Left hindlimb (tissue), 1 donor: Measurements from ENCODE around the gene COL23A1.

Source experiments
- DNase-seq: peaks from one replicate; pipeline ENCODE4 v3.0.0-alpha.2; 2018

The COL23A1 gene

DNA sequence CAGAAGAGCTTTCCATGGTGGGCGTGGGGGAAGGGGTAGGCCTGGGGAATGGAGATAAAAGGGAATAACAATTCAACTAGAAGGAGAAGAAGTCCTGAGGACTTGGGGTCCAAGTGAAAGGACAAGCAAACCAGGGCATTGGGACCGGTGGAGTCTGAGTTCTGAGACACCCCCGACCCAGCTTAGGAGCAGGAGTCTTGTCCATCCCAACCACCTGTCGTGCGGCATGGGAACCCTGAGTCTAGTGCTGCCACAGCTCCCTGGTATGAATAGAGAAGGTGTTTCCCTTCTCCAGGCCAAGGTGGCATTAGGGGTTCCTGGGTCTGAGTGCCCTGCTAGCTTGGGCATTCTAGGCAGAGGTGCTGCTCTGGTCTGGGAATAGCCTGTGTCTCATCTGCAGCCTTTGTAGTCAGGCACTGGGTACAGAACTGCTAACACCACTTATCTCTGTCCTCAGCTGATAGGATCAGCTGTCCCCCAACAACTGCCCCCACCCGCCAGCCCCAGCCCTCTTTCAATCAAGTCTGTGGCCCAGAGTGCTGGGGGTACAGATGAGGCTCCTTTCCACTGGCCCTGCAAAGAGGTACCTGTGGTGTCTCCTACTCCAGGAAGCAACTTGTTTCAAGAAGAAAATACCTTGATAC lies 375.9 kb downstream of the COL23A1 start:
- no peak for DNase-seq

GRCh38 chr5:178213748-178214151 lies 376.4 kb downstream of the COL23A1 start:
- DNase-seq: no peak

DNA sequence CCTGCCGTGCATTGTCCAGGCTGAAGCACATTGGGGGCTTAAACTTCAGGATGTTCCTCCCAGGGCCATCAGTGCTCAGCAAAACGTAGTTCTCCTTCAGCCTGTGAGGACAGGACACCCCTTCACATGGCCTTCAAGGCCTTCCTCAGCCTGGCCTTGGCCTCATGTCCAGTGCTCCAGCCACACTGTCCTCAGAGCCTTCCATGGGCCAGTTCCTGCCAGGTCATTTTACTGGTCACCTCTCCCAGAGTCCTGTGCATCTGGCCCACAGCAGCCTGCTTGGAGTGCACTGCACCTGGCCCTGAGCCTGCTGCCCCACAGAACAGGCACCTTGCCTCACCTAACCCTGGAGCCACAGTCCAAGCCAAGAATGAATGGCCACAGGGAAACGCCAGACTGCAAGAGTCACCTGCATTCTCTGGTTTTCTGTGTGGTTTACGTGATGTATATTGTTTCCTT lies 377.2 kb downstream of the COL23A1 start:
- no peak for DNase-seq

DNA sequence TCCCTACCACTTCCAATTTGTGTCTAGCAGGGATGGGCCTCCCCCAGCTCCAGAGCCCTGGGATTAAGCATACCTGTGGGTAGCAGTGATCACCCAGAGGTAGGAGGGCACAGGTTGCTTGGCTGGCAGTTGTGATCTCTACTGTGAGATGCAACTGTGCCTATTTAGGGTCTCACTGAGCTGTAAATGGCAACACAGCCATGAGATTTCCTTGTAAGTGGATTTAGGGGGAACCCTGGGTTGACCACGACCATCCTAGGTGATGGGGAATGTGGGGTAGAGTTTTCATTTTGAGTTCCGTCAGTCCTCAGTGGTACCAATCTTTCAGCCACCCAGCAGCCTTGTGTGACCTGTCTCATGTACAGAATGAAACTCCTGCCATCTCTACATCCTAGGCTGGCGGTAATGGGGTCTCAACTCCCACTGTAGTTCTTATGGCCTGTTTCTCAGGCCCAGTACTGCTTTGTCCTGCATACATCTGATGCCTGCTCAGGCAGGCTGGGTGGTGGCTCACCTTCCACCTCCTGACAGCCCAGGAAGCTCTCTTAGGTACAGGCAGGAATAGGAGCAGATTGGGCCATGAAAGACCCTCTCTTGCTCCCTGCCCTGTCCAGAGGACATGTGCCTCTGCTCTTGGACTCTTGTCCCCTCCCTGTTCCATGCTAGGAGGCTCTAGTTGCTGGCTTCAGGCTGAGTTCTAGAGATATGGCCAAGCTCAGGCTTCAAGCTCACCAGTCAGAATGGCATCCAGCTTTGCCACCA lies 377.8 kb downstream of the COL23A1 start:
- DNase-seq: no peak

DNA sequence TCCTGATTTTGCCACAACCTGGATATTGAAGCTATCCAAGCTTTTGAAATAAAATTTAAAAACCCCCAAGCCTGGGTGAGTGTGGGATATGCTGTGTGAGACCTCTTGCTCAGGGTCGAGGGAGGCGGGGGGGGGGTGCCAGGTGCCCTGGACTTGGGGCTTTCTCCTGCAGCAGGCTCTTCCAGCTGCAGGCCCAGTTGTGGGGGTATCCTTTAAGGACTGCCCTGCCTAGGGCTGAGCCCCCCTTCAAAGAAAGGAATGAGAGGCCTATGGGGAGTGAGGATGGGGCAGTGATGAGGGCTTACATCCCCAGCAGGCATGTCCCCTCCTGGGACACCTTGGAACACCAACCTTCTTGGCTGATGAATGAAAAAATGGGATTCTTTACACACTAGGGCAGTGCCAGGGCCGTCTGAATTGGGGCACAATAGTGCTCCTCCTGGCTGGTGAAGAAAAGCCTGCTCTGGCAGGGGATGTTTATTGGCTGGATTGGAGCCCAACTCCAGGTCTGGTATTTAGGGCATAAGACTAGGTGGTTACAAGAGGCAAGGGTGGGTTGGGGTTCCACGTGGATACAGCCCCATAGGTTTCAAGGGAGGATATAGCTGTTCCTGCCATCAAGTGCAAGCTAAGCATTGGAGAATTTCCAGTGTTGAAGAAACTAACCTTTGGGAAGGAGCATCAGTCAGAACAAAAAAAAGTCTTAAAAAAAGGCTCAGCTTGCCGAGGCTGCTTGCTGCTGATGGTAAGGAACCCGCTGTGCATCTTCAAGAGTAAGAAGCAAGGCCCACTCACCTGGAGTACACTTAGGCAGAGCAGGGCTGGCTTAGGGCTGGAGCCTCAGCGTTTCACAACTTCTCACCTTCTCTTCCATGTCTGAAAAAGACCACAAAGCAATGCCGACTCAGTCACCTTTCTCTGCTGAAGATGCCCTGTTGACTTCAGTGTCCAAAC lies 378.8 kb downstream of the COL23A1 start:
- DNase-seq: no peak

GRCh38 chr5:178210686-178211085 lies 379.5 kb downstream of the COL23A1 start:
- DNase-seq: no peak

DNA sequence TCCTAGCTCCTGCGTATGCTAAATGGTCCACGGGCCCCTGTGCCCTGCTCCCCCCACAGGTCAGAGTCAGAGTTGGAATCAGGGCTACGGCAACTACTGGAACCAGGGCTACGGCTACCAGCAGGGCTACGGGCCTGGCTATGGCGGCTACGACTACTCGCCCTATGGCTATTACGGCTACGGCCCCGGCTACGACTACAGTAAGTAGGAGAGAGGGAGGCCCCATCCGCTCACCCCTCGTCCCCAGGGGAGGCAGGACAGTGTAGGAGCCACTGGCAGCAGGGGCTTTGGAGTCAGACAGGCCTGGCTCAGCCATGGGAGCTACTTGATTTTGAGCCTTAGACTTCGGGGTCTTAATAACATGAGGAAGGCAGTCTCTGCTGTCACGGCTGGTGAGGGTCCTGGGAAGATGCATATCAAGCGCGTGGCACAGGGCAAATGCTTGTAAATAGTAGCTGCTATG lies 380.1 kb downstream of the COL23A1 start:
- no peak for DNase-seq

DNA sequence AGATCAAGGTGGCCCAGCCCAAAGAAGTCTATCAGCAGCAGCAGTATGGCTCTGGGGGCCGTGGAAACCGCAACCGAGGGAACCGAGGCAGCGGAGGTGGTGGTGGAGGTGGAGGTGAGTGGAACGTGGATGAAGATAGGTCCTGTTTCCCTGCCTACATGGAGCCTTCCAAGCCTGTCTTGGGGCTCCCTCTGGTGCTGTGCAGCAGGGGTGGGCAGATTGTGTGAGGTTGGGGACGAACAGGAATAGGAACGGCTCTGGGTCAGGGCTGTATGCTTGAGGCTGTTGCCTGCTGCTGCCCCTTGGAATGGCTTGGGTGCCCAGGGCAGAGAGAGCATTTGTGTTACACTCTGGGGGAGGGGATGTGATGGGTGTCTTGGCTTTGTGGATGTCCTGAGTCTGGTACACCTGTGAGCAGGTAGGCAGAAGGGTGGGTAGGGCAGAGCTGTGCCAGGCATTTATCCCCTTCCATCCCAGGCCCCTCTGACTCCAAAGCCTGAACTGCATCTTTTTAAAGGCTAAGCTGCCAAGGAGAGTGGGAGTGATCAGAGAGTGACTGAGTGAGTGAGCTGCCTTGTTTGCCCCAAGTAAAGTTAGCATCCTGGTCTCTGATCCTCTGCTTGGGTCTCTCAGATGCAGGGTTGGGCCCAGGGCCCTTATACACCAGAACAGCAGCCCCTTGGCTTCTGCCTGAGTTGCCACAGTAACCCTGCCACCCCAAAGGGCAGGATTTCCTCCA lies 380.7 kb downstream of the COL23A1 start:
- no peak for DNase-seq

DNA sequence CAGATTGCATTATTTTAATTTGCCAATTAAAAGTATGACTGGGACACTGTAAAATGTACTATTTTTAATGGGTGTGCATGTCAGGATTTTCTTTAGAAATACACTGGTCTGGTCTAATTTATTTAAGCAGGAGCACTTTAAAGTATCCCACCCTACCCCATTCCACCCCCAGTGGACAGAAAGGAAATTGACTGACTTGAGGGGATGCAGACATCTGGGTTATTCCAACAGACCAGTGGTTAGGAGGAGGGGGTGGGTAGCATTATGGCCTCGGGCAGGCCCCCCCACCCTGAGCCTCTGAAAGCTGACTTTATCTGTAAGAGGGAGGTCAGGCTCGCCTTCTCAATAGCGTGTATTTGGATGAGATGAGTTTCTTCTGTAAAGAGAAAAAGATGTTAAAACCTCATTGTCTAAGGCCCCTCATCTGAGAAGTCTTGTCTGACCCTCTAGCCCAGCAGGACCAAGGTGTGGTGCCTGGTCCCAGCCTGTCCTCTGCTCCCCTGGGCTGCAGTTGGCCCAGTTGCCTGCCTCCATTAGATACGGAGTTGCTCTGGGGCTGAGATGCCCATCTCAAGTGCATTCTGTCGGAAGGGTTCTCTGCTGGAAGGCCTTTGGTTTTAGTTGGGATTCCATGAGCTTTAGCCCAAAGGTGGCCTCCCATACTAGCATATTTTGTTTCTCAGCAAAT lies 381.5 kb downstream of the COL23A1 start:
- DNase-seq: no peak

DNA sequence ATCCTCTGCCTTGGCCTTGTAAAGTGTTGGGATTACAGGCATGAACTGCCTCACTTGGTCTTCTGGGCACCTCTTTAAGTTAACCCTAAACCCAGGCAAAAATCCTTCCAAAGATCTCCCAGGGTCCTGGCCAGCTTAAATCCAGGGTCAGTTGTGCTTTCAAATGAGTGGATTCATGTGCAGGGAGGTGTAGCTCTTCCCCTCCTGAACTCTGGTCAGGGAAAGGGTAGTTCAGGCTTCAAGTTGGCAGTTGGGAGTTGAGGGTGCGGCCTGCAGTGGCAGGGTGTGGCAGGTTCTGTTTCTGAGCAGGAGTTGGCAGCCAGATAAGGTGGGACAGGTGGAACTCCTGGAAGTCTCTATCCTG lies 382.3 kb downstream of the COL23A1 start:
- DNase-seq: no peak

DNA sequence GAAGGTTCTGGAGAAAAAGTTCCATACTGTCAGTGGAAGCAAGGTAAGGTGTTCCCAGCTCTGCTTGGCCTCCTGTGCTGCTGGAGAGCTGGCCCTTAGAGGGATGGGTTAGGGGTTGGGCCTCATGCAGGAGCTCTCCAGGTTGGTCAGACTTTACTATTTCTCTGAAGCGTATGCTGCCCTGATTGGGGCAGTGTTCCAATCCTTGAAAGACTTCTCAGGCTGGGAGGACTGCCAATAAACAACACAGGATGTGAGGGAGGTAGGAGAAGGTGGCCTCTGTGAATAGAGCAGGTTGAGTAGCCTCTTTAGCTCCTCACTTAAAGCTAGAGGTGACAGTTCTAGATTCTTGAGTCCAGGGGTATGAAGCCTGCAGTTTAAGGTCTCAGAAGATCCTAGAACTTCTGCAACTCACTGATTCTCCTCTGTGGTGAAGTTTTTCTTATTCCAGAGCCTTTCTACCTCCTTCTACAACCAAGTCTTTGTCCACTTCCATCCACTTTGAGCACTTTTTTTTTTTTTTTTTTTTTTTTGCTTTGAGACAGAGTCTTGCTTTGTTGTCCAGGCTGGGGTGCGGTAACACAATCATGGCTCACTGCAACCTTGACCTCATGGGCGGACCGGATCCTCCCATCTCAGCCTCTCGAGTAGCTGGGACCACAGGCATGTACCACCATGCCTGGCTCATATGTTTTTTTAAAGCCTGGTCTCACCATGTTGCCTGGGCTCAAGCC lies 382.8 kb downstream of the COL23A1 start:
- DNase-seq: no peak

DNA sequence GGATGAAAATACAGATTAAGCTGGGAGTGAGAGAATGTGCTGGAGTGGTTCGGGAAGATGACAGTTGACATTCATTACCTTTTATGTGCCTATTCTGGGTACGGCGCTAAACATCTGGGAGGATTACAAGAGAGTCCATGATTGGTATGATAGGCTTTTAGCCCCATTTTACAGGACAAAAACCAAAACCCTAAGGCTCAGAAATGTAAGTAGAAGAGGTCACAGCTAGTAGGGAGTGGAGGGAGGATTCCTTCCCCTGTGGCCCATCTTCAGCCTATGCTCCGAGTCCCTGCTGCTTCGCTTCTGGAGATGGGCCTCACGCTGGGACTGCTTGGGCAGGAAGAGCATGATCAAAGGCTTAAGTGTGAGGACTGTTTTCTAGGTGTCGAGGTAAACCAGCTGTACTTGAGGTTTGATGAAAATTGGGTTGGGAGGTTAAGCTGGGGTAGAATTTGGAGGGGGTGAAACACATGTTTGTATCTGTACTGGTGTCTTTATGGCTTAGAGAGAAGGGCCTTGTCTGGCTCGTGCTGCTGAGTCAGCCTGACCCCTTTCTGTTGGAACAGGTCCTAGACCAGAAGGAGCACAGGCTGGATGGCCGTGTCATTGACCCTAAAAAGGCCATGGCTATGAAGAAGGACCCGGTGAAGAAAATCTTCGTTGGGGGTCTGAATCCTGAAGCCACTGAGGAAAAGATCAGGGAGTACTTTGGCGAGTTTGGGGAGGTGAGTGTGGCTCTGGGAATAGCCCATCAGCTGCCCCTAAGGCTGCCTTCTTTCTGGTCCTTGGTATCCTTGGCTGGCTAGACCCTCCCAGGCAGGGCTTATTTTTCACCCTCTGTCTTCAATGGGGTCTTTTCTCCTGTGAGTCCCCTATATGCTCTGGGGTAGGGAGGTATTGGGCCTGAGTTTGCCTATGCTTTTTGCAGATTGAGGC lies 383.8 kb downstream of the COL23A1 start:
- no peak for DNase-seq

DNA sequence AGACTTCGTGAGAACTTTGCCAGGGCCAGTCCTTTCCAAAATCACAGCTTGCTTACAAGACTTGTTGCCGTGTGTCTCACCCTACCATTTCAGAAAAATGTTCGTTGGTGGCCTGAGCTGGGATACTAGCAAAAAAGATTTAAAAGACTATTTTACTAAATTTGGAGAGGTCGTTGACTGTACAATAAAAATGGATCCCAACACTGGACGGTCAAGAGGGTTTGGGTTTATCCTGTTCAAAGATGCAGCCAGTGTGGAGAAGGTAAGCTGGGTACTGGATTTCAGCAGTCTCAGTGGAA lies 384.5 kb downstream of the COL23A1 start:
- no peak for DNase-seq

DNA sequence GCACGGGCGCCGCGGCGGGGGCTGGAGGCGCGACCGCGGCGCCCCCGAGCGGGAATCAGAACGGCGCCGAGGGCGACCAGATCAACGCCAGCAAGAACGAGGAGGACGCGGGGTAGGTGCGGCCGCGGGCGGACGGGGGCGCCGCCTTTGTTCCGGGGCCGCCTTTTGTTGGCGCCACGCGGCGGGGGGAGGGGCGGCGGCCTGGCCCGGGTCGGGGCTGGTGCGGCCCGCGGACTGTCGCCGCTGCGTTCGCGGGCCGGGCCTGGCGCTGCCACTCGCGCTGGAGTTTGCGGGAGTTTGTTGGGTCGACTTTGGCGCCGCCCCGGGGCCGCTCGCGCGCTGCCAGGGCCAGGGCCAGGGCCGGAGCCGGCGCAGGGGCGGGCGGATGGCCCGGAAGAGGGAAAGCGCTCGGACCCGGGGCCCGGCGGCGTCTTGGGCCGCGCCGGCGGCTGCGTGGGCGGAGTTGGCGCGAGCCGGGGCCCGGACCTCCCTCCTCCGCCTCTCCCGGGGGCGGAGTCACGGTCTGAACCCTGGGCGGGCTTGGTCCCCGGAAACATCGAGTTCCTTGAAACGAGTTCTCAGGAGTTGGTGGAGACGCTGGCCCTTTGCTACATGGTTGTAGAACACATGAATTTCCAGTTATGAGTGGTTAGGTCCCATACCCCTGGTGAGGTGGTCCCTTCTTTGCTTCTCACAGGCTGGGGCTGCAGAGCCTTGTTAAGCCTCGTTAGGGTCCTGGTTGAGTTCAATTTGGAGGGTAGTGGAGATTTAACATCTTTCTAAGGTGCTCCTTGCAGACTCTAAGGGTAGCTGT lies 385.1 kb downstream of the COL23A1 start:
- peak; percentile 87 for DNase-seq

DNA sequence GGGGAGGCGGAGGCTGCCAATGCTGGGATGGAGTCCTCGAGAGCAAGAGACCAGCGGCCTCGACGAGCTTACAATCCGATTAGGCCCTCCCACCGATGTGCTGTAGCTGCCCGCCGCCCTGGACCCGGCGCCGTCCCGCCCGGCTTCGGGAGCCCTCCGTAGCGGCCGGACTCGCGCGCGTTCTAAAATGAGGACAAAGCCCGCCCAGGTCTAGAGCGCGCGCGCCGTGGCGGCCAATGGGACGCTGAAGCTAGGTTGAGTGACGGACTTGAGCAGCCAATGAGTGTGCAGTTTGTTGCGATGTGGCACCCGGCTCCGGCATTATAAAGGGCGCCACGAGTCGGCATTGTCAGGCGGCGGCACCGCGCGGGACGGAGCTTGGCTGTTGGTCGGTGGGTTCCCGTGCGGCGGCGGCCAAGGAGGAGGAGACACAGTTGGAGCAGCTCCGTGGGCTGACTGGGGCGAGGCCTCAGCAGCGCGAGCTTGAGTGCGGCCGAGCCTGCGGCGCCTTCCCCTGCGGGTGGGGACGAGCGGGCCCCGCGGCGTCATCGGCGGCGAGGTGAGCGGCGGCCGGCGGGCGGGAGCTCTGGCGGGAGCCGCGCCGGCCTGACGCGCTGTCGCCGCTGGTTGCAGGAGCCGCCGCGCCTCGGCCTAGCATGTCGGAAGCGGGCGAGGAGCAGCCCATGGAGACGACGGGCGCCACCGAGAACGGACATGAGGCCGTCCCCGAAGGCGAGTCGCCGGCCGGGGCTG lies 385.8 kb downstream of the COL23A1 start, which contains the start of gene HNRNPAB:
Gene HNRNPAB, plus strand, starts transcription at position 352 of the 753 bp plus-strand sequence. Its CDS starts 305 bp downstream, at position 657.
- DNase-seq: peak; percentile 96

DNA sequence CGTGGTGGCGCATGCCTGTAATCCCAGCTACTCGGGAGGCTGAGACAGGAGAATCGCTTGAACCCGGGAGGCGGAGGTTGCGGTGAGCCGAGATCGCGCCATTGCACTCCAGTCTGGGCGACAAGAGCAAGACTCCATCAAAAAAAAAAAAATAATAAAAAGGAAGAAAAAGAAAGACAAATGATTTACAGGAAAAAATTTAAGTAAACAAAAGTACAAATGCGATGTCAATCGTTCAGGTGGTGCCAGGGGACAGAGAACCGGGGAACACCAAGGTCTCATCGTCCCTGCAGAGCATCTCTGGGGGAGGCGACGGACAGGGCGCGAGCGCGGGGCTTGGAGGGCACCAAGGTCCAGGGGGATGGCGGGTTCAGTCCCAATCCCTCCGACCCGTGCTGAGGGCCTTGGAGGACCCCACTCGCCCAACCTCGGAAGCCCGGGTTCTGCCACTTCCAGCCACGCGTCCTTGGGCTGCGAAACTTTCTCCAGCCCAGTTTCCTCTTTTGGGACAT lies 386.5 kb downstream of the COL23A1 start:
- DNase-seq: no peak

DNA sequence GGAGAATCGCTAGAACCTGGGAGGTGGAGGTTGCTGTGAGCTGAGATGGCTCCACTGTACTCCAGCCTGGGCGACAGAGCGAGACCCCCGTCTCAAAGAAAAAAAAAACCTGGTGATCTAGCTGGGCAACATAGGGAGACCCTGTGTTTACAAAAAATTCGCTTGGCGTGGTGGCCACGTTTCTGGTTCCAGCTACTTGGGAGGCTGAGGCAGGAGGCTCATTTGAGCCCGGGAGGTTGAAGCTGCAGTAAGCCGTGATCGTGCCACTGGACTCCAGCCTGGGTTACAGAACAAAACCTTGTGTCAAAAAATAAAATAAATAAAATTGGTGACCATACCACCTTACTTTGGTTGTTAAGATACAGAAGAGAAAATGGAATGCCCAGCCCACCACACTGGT lies 387.7 kb downstream of the COL23A1 start:
- no peak for DNase-seq

DNA sequence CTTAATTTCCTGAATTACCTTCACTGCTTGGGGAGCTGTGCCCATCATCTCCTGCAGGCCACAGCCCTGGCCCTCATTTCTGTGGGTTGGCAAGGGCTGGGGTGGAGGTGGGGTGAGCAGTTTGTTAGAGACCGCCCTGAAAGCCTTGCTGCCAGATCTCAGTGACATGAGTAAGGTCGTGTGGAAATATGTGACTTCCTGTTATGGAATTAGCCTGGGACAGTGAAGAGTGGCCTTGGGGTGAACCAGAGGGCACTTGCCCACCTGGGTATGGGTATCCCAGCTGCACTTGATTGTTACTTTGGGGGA lies 388.3 kb downstream of the COL23A1 start:
- no peak for DNase-seq
